H9 (cell line): ENCODE measurements around the gene MAP3K2. TPM values are rescaled to one million over a fixed set of nuclear protein-coding genes. Genes with fewer than 3 reads are reported as not detected.

ENCODE experiments used
- DNase-seq: peaks from one replicate; pipeline ENCODE4 v3.0.0-alpha.2; 2017
- H2AFZ ChIP-seq: one replicate; pipeline ENCODE4 v1.6.1; 2013; ENCODE audit warnings: mild to moderate bottlenecking, low read length, control low read depth, moderate library complexity
- H2AK5ac ChIP-seq: 2 replicates; pipeline ENCODE4 v1.6.1; 2013; ENCODE audit warnings: low read length, control low read depth, mixed read lengths; ENCODE audit not compliant: insufficient read length
- H2BK120ac ChIP-seq: one replicate; pipeline ENCODE4 v1.6.1; 2013; ENCODE audit warnings: low read depth, mild to moderate bottlenecking, low read length, control low read depth, inconsistent platforms; ENCODE audit not compliant: poor library complexity, severe bottlenecking
- H2BK12ac ChIP-seq: 2 replicates; pipeline ENCODE4 v1.6.1; 2013; ENCODE audit warnings: low read length, control low read depth, mixed read lengths, low read depth; ENCODE audit not compliant: insufficient read length
- H2BK15ac ChIP-seq: 2 replicates; pipeline ENCODE4 v1.6.1; 2013; ENCODE audit warnings: low read depth, low read length, control low read depth
- H2BK20ac ChIP-seq: one replicate; pipeline ENCODE4 v1.6.1; 2013; ENCODE audit warnings: low read depth, mild to moderate bottlenecking, low read length, control low read depth, inconsistent platforms; ENCODE audit not compliant: poor library complexity, severe bottlenecking
- H2BK5ac ChIP-seq: 2 replicates; pipeline ENCODE4 v1.6.1; 2013; ENCODE audit warnings: low read length, control low read depth, mixed read lengths; ENCODE audit not compliant: insufficient read length
- H3K14ac ChIP-seq: 2 replicates; pipeline ENCODE4 v1.6.1; 2013; ENCODE audit warnings: low read length, control low read depth; ENCODE audit not compliant: insufficient read depth
- H3K18ac ChIP-seq: 2 replicates; pipeline ENCODE4 v1.6.1; 2013; ENCODE audit warnings: low read depth, mild to moderate bottlenecking, mixed read lengths, low read length, control low read depth; ENCODE audit not compliant: insufficient read length
- H3K23ac ChIP-seq: 2 replicates; pipeline ENCODE4 v1.6.1; 2013; ENCODE audit warnings: low read length, control low read depth, mixed read lengths, low read depth; ENCODE audit not compliant: insufficient read length
- H3K23me2 ChIP-seq: 2 replicates; pipeline ENCODE4 v1.6.1; 2013; ENCODE audit warnings: low read depth, mild to moderate bottlenecking, mixed read lengths, low read length, control low read depth; ENCODE audit not compliant: insufficient read length, poor library complexity, severe bottlenecking
- H3K27ac ChIP-seq: 2 replicates; pipeline ENCODE4 v1.5.1; 2013; ENCODE audit warnings: low read length, control low read depth, mixed read lengths, low read depth; ENCODE audit not compliant: insufficient read length
- H3K27me3 ChIP-seq: 2 replicates; pipeline ENCODE4 v1.6.1; 2013; ENCODE audit warnings: low read length, control low read depth, inconsistent platforms; ENCODE audit not compliant: insufficient read depth
- H3K4ac ChIP-seq: 2 replicates; pipeline ENCODE4 v1.6.1; 2013; ENCODE audit warnings: low read depth, mild to moderate bottlenecking, control low read depth, inconsistent platforms, low read length, moderate library complexity
- H3K4me1 ChIP-seq: 2 replicates; pipeline ENCODE4 v1.6.1; 2013; ENCODE audit warnings: low read length, control low read depth, inconsistent platforms; ENCODE audit not compliant: insufficient read depth
- H3K4me2 ChIP-seq: 2 replicates; pipeline ENCODE4 v1.6.1; 2013; ENCODE audit warnings: low read length, control low read depth, mixed read lengths; ENCODE audit not compliant: insufficient read length, insufficient read depth
- H3K56ac ChIP-seq: 2 replicates; pipeline ENCODE4 v1.6.1; 2013; ENCODE audit warnings: low read depth, mild to moderate bottlenecking, mixed read lengths, low read length, control low read depth; ENCODE audit not compliant: insufficient read length
- H3K79me1 ChIP-seq: 2 replicates; pipeline ENCODE4 v1.6.1; 2013; ENCODE audit warnings: low read depth, mild to moderate bottlenecking, moderate library complexity, low read length, control low read depth, inconsistent platforms; ENCODE audit not compliant: insufficient read depth, poor library complexity, severe bottlenecking
- H3K79me2 ChIP-seq: 2 replicates; pipeline ENCODE4 v1.6.1; 2013; ENCODE audit warnings: low read length, control low read depth, inconsistent platforms; ENCODE audit not compliant: insufficient read depth
- H3K9ac ChIP-seq: 2 replicates; pipeline ENCODE4 v1.6.1; 2013; ENCODE audit warnings: low read length, control low read depth, mixed read lengths; ENCODE audit not compliant: insufficient read length; ENCODE audit errors: extremely low read depth
- H3K9me3 ChIP-seq: one replicate; pipeline ENCODE4 v1.6.1; 2013; ENCODE audit warnings: low read depth, low read length, inconsistent platforms; ENCODE audit not compliant: control insufficient read depth
- H3T11ph ChIP-seq: one replicate; pipeline ENCODE4 v1.6.1; 2013; ENCODE audit warnings: mild to moderate bottlenecking, low read length, control low read depth, inconsistent platforms
- H4K20me1 ChIP-seq: one replicate; pipeline ENCODE4 v1.6.1; 2013; ENCODE audit not compliant: control insufficient read depth, insufficient read length, insufficient read depth
- H4K5ac ChIP-seq: 2 replicates; pipeline ENCODE4 v1.6.1; 2013; ENCODE audit warnings: low read depth, mild to moderate bottlenecking, mixed read lengths, low read length, control low read depth; ENCODE audit not compliant: insufficient read length
- H4K8ac ChIP-seq: replicated peaks from 2 replicates; pipeline ENCODE4 v1.6.1; 2013; ENCODE audit warnings: low read length, control low read depth, mixed read lengths, low read depth; ENCODE audit not compliant: insufficient read length
- H4K91ac ChIP-seq: 2 replicates; pipeline ENCODE4 v1.6.1; 2013; ENCODE audit warnings: low read depth, mild to moderate bottlenecking, moderate library complexity, mixed read lengths, low read length, control low read depth; ENCODE audit not compliant: insufficient read length
- H3K27ac Mint-ChIP-seq, 3 experiments: 2 replicates in 2 of 3; 3 replicates in 1 of 3; pipeline ENCODE4 v1.8.0; 2020 to 2021; ENCODE audit warnings: mixed read lengths in 3 of 3, mild to moderate bottlenecking in 1 of 3, moderate library complexity in 1 of 3
- H3K27me3 Mint-ChIP-seq: 2 replicates; pipeline ENCODE4 v1.8.0; 2021; ENCODE audit warnings: low read depth, mild to moderate bottlenecking, moderate library complexity, mixed read lengths
- H3K36me3 Mint-ChIP-seq, 3 experiments: 2 replicates in 2 of 3; 3 replicates in 1 of 3; pipeline ENCODE4 v1.8.0; 2020 to 2021; ENCODE audit warnings: low read depth in 3 of 3, mixed read lengths in 3 of 3; ENCODE audit not compliant: insufficient read depth in 1 of 3
- H3K4me1 Mint-ChIP-seq, 2 experiments: 2 replicates each; pipeline ENCODE4 v1.8.0; 2020; ENCODE audit warnings: mixed read lengths in 2 of 2
- H3K4me3 Mint-ChIP-seq, 2 experiments: 2 replicates in 1 of 2; 3 replicates in 1 of 2; pipeline ENCODE4 v1.8.0; 2020 to 2021; ENCODE audit warnings: mild to moderate bottlenecking in 2 of 2, mixed read lengths in 2 of 2, moderate library complexity in 1 of 2
- H3K9me3 Mint-ChIP-seq, 2 experiments: 2 replicates in 1 of 2; 3 replicates in 1 of 2; pipeline ENCODE4 v1.8.0; 2020; ENCODE audit warnings: mild to moderate bottlenecking in 2 of 2, mixed read lengths in 2 of 2, moderate library complexity in 1 of 2
- CTCF ChIP-seq: fragments of 200-600 bp; sonication (generic); conservative IDR thresholded peaks from 3 replicates; pipeline ENCODE4 v1.8.0; 2021; ENCODE audit warnings: antibody characterized with exemption, mild to moderate bottlenecking
- WGBS: extraction: QIAGEN DNeasy Blood & Tissue Kit; methylation state at CpG from one replicate; pipeline ENCODE4 v1.1.7; 2013; ENCODE audit warnings: missing lambda C conversion rate, low lambda C conversion rate, mixed read lengths; ENCODE audit not compliant: insufficient read length; ENCODE audit errors: extremely low coverage; 5-methylcytosine and 5-hydroxymethylcytosine counted together
- total RNA-seq: library from RNA; stranded (reverse); gene quantifications from 2 replicates; pipeline ENCODE4 v1.2.1, GENCODE V29; 2021

MAP3K2 gene
- total RNA-seq, 1 experiment from 2014 or later = 25.8 TPM

- no peak overlapping the region for H2BK20ac ChIP-seq
- H4K91ac ChIP-seq = no peak overlapping the region
- WGBS = no CpG with 5 or more reads among the region's 9 CpGs
- no peaks in the 10 kb centered on the region for H4K20me1 ChIP-seq
- Mint-ChIP-seq H3K27me3 (no peaks in the 10 kb centered on the region; the same call in 1 of the 2 replicates), H3K9me3 (no peaks in the 10 kb centered on the region), H3K4me3 (no peak overlapping the region), H3K4me1 (peaks cover 14 to 16% of the 10 kb centered on the region in 2 experiments; a peak in 2 of 4 replicates), H3K27ac (no peak overlapping the region; a peak in 1 of 7 replicates), H3K36me3 (no peaks in the 10 kb centered on the region; a peak in 1 of 7 replicates)
- DNase-seq = no peak
- no peak overlapping the region for H3K18ac ChIP-seq
- H3K9ac ChIP-seq = no peak overlapping the region
- TF ChIP-seq CTCF = no peak
- no peak overlapping the region for H4K5ac ChIP-seq
- H3K27me3 ChIP-seq = no peaks in the 10 kb centered on the region
- H3K27ac ChIP-seq = no peak overlapping the region
- no peak overlapping the region for H2AFZ ChIP-seq
- no peaks in the 10 kb centered on the region for H3K23me2 ChIP-seq
- H2BK15ac ChIP-seq = no peak overlapping the region
- no peak overlapping the region for H2AK5ac ChIP-seq
- H2BK12ac ChIP-seq = no peak overlapping the region
- no peaks in the 10 kb centered on the region; the same call in 1 of the 2 replicates for H3K4me1 ChIP-seq
- no peak overlapping the region for H3K56ac ChIP-seq
- H3K4ac ChIP-seq = no peak overlapping the region
- no peaks in the 10 kb centered on the region for H3K79me1 ChIP-seq
- H2BK5ac ChIP-seq = no peak overlapping the region
- no peak overlapping the region for H4K8ac ChIP-seq
- no peak overlapping the region for H3K4me2 ChIP-seq
- no peak overlapping the region for H3T11ph ChIP-seq
- no peak overlapping the region for H3K23ac ChIP-seq
- no peak overlapping the region for H2BK120ac ChIP-seq
- no peak overlapping the region for H3K14ac ChIP-seq
- no peaks in the 10 kb centered on the region for H3K9me3 ChIP-seq
- H3K79me2 ChIP-seq = no peaks in the 10 kb centered on the region
Observed at GRCh38 chr2:127400533-127400896, 12.7 kb upstream of the MAP3K2 start.
